Stimulated activated CD4-positive, alpha-beta T cell treated with anti-CD3 and anti-CD28 coated beads, Interleukin-15, amount 100 ng/mL, for 1 hour (primary cell): ENCODE results near the gene MEIG1.
"Not testable (repeated sequence)": the region's sequence is repeated elsewhere in the genome, so short reads cannot be mapped to it uniquely, and the experiment has no call there.

Source experiments
- DNase-seq, 2 donors: peaks; one replicate each; pipeline ENCODE4 v3.0.0-alpha.2; 2020; ENCODE audit warnings: low read depth in 1 of 2, low spot score in 1 of 2

MEIG1 gene, protein sequence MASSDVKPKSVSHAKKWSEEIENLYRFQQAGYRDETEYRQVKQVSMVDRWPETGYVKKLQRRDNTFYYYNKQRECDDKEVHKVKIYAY

DNA sequence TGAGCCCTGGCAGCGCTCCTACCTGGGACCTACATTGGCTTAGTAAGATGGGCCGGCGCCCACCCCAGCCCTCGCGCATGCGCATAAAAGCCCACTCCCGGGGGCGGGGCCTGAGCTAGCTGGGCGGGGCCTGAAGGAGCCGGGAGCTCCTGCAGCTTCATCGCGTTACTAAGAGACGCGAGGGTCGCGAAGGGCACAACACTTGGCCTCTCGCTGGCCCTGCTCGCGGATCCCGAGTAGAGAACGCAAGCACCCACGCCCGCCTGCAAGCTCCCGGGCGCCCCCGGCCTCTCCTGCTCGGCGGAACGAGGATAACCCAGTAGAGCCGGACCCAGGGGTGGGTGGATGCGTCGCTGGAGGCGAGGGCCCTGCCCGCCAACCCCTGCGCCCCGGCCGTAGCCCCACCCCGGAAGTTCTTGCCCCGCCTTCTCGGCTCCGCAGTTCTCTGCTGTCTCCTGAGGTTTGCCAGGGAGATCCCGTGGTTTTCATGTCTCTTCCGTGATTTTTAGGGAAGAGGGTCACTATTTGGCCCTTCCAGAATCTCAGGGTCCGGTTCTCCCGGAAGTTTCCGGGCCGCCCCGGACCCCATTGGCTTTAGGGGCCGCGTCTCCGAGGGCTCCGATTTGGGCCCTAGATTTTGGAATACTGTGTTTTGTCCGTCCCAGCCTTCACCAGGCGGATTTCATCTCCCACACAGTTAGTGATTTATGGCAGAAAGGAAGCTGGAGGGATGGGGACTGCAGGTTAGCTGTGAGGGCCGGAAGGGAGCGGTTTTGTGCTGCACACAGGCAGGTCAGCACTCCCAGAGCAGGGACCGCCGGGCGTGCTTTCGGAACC lies at the start of gene MEIG1:
Gene MEIG1, plus strand, starts transcription at position 168 of the 837 bp plus-strand sequence. CDS start 7,081 bp downstream, outside the sequence.
- peak; percentile 87 to 97 for DNase-seq

DNA sequence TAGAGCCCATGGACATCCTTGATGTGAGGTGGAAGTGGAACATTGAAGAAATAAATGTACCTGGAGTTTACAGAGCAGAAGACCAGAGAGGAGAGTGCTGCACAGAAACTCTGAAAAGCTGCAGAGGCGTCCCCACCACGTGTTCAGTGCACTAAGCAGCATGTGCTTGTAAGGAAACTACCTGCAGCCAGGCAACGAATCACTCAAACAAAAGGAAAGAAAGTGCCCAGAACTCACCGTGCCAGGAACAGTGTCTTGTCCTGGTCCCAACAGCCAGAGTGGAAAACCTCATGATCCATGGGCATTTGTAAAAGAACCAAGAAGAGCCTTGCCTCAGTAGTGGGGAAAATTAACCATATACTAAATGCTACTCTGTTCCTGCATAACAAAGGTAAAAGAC lies 48.2 kb upstream of the MEIG1 start:
- DNase-seq, result no peak

DNA sequence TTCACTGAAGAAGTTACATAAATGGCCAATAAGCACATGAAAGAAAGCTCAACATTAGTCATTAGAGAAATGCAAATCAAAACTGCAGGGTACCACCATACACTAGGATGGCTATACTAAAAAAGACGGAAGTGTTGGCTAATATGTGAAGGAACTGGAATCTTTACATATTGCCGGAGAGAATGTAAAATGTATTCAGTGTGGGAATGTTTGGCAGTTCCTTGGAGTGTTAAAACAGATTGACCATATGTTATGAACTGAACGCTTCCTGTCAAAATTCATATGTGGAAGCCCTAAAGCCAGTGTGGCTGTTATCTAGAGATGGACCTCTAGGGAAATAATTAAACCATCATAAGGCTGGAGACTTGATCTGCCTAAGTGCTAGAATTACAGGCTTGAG lies 47.4 kb upstream of the MEIG1 start:
- no peak for DNase-seq

DNA sequence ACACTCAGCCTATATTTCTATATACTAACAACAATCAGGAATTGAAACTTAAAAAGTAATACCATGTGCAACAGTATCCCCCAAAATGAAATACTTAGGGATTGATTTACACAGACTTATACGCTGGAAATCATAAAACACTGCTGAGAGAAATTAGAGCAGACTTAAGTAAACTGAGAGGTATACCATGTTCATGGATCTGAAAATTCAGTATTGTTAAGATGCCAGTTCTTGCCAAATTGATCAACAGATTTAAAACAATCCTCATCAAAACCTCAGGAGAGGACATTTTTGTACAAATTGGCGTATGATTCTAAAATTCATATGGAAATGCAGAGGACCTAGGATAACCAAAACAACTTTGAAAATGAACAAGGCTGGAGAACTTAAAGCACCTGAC lies 42.6 kb upstream of the MEIG1 start:
- DNase-seq, result no peak

DNA sequence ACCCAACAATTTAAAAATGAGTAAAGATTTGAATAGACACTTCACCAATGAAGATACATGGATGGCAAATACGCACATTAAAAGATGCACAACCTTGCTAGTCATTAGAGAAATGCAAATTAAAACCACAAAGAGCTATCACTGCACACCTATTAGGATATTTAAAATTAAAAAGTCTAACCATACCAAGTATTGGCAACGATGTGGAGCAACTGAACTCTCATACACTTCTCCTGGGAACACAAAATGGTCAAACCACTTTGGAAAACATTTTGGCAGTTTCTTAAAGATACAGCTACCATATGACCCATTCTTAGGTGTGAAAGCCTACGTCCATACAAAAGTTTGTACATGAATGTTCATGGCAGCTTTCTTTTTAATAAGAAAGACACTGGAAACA lies 41.4 kb upstream of the MEIG1 start:
- DNase-seq, result no peak

DNA sequence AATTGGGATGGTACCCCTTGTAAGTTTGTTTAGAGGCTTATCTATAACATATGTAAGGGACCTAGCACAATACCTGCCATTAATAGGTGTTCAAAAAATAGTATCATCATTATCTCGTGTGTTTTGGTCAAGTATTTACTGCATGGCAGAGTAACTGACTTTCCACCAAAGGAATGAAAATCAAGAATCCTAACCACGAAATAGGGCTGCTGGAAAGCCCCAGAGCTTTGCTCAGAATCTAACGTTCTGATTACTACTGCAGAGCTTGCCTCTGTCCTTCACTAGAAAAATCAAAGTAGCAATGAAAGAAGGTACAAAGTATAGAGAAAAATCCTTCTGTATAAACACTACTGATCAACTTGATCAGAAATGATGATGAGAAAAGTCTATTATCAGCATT lies 40.2 kb upstream of the MEIG1 start:
- DNase-seq, result no peak

DNA sequence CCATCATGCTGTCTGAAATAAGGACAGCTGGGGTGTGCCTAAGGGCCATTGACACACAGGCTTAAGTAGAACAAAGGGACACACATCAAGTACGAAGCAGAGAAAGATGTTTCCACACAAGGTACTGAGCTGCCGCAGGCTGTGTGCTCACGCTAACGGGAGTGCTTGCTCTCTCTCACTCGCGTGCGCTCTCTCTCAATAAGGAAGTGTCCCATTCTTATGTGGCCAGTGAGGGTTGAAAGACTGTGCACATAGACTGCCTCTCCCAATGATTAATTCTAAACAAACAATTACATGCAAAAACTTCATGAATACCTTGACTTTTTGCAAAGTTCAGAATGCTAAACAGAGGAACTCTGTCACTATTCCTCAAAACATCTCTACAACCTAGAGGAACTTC lies 35.2 kb upstream of the MEIG1 start:
- no peak for DNase-seq

DNA sequence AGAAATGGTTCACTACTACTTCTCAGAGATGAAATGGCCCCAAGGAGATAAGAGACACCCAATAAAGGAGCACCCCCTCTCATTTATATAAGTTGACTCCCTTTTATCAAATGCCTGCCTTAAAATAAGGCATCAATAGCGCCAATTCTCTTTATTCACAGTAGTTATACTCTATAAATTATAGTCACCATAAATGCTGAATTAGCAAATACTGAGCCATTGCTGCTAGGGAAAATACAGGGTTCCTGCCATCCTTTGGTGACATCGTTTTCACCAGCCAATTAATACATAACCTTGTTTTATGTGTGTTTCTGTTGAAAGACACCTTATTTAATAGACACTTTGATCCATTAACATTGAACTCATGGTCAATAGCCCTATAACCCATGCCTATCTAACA lies 33.9 kb upstream of the MEIG1 start:
- no peak for DNase-seq

DNA sequence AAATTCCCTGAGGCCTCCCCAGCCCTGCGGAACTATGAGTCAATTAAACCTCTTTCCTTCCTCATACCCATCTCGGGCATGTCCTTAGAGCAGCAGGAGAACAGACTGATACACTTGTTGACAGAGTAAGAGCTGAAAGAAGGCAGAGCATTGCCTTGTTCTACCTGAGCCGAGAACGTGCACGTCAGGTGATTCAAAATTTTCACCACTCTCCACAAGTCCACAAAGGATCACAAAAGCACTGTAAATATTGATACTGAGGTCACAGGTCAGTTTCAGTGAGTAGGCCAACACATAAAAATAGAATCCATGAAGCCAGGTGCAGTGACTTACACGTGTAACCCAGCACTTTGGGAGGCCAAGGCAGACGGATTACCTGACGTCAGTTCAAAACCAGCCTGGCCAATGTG lies 33.1 kb upstream of the MEIG1 start:
- no peak for DNase-seq

DNA sequence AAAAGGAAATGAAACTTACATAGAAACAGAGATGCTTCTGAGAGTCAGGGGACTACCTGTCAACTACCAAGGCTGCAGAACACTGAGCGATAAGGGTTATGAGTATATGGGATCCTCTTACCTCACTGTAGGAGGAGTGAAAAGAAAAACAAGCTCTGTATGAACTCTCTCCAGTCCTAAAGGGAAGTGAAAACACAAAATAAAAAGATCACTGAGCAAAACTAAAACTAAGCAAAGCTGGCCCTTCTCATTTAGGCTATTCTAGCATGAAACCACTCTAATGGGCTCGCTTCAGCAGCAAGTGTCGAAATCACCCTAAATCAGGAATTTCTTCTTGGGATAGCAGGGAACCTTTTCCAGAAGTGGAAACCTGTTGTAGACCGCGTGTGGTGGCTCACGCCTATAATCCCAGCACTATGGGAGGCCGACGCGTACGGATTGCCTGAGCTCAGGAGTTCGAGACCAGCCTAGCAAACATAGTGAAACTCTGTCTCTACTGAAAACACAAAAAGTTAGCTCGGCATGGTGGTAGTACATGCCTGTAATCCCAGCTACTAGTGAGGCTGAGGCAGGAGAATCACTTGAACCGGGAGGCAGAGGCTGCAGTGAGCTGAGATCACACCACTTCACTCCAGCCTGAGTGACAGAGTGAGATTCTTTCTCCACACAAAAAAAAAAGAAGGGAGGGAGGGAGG lies 32.3 kb upstream of the MEIG1 start:
- DNase-seq, result no peak

DNA sequence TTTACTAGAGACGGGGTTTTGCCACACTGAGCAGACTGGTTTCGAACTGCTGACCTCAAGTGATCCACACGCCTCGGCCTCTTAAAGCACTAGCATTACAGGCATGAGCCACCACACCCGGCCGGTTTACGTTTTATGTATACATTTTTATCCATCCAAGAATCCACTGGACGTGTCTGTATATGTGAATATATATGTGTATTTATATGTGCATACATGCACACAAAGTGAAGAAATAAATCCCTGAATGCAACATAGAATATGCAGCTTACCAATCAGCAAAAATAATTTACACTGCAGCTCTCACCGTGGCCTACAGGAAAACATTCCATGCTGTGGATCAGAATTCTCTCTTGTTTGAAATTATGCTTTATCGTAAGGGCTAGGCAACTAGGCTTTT lies 28.6 kb upstream of the MEIG1 start:
- DNase-seq, result no peak

DNA sequence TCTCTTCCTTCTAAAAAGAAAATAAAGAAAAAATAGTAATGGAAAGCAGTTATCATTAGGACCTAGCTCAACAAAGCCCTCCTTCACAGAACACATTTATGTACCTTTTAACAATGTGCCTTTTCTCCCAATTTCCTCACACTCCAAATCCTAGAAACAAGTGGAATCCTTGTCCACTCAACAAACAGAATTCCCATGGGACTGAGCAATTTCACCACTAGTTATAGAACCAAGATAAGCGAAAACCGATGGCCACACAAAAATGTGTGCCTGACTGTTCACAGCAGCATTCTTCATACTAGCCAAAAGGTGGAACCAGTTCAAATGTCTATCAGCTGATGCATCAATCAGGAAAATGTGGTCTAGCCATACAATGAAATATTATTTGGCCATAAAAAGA lies 22.6 kb upstream of the MEIG1 start:
- no peak for DNase-seq

DNA sequence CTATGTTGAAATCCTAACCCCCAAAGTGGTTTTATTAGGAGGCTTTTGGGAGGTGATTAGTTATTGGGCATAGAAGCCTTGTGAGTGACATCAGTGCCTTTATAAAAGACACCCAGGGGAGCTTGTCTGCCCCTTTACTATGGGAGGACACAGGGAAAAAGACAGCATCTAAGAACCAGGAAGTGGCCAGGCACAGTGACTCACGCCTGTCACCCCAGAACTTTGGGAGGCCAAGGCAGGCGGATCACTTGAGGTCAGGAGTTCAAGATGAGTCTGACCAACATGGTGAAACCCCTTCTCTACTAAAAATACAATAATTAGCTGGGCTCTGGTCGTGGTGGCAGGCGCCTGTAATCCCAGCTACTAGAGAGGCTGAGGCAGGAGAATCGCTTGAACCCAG lies 20.2 kb upstream of the MEIG1 start:
- DNase-seq, result not testable (repeated sequence)

DNA sequence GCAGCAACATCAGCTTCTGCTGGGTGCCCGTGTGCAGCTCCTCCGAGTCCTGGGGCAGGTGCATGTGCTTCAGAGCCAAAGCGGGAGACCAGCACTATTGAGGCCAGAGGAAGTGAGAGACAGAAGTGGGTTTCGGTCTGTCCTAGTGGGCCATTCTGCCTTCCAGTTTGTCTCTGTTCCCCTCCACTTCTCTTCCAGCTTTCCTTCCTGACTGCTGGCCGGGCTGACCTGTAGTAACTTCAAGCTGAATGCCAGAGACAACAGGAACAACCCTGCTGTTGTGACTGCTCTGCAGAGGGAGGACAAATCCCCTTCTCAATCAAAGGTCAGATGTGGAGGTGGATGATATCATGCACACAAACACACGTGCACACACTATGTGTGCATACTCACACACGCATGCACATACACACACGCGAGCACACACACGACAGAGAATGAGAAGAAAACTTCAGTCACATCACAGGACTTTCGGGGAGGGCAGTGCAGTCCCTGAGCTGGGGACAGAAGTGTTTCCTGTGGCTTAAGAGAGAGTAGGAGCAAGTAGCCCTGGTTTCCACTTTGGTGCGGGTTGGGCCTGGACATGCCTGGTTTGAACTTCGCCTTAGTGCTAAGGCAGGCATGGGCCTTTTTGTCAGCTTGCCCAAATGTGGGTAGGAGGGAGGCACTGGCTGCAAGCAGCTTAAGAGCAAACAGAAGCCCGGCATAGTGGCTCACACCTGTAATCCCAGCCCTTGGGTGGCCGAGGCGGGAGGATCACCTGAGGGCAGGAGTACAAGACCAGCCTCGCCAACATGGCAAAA lies 16.8 kb upstream of the MEIG1 start:
- not testable (repeated sequence) for DNase-seq

DNA sequence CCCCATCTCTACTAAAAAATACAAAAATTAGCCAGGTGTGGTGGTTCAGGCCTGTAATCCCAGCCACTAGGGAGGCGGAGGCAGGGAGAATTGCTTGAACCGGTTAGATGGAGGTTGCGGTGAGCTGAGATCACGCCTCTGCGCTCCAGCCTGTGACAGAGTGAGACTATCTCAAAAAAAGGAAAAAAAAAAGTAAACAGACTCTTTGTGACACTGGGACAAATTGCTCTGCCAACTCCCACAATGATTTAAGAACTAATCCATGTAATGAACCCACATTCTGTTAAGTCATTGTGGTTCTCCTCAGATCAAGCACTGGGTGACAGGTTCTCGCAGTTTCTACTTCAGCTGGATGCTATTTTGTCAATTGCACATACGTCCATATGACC lies 16.2 kb upstream of the MEIG1 start:
- not testable (repeated sequence) for DNase-seq

DNA sequence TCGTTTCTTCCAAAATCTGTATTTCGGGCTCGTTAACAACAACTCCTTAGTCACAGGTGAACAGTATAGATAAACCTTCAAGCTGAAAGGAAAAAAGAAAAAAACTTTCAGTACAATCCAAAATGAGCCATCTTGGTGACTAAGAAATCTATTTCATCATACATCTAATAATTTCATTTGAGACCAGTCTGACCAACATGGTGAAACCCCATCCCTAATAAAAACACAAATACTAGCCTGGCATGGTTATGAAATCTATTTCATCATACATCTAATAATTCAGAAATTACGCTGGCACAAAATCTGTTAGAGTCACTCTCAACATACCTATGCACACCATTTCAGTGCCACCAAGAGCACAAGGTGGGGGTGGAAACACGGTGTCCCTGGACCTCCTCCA lies 14.1 kb upstream of the MEIG1 start:
- DNase-seq, result no peak

DNA sequence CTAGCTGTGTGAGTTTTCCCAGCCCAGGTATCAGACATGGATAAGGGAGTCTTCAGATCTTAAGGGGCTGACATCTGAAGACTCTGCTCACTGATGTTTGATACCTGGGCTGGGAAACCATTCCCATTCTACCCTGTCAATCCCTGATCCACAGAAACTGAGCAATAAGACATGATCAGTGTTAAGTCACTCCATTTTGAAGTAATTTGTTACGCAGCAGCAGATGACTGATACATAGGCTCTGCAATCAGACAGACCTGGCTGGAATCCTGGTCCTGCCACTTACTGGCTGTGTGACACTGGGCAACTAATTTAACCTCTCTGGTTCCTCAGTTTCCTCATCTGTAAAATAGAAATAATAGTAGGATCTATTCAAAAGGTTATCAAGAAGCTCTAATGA lies 11.9 kb upstream of the MEIG1 start:
- no peak for DNase-seq

DNA sequence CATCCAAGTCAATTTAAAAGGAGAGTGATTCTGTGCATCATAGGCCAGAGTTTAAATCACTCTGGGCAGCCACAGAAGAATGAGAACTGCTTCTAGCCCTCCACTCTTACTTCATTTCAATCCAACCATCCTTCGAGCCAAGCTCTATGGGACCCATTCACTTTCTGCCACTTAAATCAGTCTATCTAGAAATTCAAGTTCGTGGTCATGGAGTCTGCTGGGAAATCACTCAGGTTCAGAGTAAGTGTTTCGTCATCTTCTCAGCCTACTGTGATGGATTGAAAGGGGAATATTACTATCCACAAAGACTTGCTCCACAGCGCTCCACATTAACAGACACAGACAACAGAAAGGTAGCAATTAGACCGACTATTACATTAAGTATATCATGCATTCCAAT lies 9.9 kb upstream of the MEIG1 start:
- DNase-seq, result no peak

DNA sequence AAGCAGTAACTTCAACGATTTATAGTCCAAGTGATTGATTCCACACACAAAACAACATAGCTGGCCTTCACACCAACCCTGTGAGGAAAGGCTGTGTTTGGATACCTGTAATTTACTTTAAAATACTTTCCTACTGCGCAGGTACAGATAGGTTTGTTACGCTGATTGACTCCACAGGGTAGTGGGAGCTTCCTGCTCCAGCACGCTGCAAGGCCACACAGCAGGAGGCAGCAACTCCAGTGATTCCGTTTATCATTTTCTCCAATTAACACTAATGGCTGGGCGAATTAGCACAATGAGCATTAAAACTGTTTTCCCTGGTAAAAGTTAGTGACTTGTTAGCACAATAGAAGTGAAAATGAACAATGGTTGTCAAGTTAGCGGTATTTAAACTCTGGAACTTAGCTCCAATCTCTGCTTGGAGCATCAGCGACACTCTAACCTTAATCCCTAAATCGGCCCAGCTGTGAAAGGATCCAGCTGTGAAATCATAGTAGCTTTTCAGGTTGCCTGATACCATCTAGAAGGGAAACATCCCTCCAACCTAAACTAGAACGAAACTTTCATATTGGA lies 6.3 kb upstream of the MEIG1 start:
- no peak for DNase-seq

DNA sequence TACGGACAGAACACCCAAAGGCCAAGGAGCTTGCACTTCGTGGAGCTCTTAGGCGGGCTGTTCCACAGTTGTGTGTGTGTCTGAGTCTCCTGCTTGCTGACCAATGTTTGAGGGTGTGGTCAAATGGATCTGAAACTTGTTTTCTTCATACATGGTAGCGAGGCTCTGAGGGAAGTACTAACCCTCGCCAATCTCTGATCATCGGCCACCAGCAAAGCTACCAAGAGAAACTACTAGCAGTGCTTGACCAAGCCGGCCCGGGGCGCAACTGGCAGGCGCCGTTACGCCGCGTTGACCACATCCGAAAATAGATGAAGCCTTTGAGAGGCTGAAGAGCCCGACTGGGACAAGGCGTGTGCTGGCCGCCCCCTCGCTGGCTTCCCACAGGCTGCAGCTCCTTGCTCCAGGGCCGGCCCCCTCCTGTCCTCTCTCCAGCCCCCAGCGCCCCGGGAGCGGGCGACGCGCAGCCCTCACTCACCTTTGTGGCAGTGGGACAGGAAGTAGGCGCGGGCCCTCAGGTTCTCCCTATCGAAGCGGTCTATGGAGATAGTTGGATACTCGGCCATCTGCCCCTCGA lies 5.7 kb upstream of the MEIG1 start:
- DNase-seq, result no peak
